GM18499 (cell line): ENCODE measurements around the gene NEK2.
"Not testable (repeated sequence)": the region's sequence is repeated elsewhere in the genome, so short reads cannot be mapped to it uniquely, and the experiment has no call there.

Experiments used
- ATAC-seq: cut with Tn5 transposase; IDR thresholded peaks from one replicate; pipeline ENCODE4 v1.9.1; 2021; ENCODE audit warnings: moderate number of reproducible peaks; ENCODE audit not compliant: insufficient read depth, unreplicated experiment

Gene NEK2

DNA sequence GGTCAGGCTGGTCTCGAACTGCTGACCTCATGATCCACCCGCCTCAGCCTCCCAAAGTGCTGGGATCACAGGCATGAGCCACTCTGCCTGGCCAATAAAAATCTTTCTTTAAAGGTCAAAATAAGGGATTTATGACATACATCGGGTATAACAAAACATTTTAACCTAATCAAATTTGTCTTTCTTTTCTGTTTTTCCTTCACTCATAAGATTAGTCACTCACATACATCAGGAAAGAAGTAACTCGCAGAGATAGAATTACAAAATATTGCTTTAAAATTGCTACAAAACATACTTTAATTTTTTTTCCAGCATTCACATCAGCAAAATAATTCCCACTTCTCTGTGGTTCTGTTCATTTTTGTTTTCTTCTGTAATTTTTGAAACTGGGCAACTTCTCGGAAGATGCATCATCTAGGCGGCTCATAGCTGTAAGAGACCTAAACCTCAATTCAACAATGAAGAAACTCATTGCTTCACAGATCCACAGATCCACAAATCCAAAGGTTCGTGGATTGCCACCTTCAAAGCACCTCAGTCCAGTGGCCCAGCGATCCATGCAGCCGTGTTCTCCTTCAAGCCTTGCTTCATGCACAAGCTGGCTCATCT lies 39.7 kb downstream of the NEK2 start:
- no peak for ATAC-seq

DNA sequence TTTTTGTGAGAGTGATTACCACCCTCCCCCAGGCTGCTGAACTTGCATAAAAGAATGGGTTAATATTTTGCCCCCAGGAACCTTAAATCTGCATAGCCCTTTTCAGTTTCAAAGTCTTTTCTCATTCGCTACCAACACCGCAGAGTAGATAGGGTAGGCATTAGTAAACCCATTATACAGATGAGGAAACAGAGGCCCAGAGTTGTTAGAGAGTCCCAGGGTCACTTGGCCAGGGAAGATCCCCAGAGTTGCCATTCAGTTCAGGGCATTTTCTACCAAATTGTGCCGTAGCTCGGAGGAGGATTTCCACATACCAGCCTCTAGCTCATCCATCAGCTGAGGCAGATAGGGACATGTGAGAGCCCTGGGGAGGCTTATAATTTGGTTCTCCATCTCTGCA lies 40.5 kb downstream of the NEK2 start:
- ATAC-seq = no peak

GRCh38 chr1:211634461-211634860 lies 41.0 kb downstream of the NEK2 start:
- no peak for ATAC-seq

- no peak for ATAC-seq
Measured at GRCh38 chr1:211633524-211633846, 41.9 kb downstream of the NEK2 start.

DNA sequence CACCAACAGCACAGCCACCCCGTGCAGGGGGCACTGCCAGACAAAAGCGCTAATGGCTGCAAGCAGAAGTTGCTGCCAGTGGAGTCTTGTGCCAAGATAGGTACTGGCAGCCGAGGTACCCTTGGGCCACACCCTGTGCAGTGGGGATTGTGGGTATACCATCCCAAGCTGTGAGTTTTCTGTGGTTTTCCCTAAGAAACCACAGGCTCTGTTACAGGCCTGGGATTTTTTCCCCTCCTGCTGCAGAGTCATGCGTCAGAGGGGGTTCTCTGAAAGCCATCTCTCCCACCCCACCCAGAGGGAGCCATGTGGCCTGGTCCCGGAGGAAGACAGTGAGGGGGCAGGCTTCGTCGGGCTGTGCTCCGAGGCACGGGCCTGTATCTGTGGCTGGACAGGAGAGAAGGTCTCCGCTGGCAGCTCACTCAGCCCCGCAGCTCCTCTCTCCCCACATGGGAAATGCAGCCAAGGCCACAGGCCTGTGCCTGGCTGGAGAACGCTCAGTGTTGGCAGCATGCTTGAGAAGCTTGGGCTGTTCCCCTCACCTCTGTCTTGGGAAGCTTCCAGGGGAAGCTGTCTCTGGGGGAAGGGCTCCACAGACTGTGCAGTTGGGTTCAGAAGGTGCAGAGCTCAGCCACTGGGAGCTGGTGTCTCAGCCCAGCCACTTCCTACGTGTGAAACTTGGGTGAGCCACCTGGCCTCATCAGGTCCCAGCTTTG lies 42.5 kb downstream of the NEK2 start:
- ATAC-seq = no peak

GRCh38 chr1:211632117-211632807 lies 43.2 kb downstream of the NEK2 start:
- ATAC-seq = no peak

DNA sequence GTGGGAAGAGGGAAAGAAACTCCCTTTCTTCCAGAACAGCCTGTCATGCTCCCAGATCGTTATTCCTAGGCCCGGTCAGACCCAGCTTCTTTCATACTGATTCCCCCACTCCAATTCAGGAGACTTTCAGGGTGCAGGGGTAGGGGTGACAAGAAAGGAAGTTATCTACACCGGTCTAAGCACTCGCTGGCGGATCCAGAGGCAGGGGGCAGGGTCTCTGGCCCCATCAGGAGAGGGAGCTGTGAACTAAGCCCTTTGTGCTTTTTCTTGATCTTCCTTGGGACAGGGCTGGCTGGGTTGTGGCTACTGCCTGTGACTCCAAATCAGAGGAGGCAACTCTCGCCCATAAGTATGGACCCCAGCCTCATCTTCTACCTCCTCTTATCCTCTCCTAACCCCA lies 44.3 kb downstream of the NEK2 start:
- no peak for ATAC-seq

- no peak for ATAC-seq
Measured at GRCh38 chr1:211630236-211631081, 45.0 kb downstream of the NEK2 start.

DNA sequence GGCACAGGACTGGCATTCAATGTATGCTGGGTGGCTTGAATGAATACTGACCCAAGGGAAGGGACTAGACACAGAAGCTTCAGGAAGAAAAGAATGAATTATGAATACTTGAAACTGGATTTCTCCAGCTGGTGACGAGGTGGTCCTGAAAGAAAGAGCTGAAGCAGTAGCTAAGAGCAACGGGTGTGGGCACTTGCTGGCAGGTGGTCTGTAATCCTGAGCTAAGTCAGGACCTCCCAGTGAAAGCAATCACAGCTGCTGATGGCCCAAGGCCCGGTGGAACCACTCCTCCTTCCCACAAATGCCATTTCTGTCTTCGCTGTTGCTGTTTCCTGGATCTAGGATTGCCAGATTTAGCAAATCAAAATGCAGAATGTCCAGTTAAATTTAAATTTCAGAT lies 47.0 kb downstream of the NEK2 start:
- ATAC-seq = no peak

- ATAC-seq = no peak
Measured at GRCh38 chr1:211627259-211627658, 48.2 kb downstream of the NEK2 start.

DNA sequence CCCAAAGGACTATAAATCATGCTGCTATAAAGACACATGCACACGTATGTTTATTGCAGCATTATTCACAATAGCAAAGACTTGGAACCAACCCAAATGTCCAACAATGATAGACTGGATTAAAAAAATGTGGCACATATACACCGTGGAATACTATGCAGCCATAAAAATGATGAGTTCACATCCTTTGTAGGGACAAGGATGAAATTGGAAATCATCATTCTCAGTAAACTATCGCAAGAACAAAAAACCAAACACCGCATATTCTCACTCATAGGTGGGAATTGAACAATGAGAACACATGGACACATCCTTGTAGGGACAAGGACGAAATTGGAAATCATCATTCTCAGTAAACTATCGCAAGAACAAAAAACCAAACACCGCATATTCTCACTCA lies 49.6 kb downstream of the NEK2 start:
- not testable (repeated sequence) for ATAC-seq

- ATAC-seq = no peak
Measured at GRCh38 chr1:211625040-211625439, 50.4 kb downstream of the NEK2 start.

DNA sequence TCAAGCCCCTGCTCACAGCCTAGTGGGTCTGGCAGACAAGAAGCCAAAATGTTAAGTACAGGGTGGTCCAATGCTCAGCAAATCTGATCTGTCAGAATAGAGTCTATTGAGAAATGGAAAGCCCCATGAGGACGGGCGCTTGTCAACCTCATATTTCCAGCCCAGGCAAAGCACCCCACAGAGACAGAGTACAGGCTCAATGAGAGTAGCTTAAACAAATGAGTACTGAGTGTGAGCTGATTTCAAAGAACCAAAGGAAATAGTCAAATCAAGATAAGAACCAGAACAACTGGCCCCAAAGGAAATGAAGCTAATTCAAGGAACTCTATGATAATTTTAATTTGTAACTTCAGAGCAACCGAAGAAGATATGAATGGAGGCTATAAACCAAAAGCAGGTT lies 51.9 kb downstream of the NEK2 start:
- ATAC-seq = no peak

- no peak for ATAC-seq
Measured at GRCh38 chr1:211621447-211622198, 53.8 kb downstream of the NEK2 start.

DNA sequence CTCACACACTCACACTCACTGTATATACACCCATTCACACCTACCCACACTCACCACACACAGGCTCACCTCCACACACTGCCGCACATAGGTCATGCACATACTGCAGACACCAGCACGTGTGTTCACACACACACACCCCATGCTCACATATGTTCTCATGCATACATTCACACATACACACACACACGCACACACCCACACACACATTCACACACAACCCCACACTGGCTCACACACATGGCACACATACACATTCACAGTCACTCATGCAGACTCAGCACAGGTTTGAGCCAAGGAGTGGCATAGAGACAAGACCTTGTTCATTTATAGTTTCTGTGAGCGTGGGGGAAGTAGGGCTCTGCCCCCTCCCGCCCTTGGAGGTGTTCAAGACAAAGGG lies 55.3 kb downstream of the NEK2 start:
- no peak for ATAC-seq

DNA sequence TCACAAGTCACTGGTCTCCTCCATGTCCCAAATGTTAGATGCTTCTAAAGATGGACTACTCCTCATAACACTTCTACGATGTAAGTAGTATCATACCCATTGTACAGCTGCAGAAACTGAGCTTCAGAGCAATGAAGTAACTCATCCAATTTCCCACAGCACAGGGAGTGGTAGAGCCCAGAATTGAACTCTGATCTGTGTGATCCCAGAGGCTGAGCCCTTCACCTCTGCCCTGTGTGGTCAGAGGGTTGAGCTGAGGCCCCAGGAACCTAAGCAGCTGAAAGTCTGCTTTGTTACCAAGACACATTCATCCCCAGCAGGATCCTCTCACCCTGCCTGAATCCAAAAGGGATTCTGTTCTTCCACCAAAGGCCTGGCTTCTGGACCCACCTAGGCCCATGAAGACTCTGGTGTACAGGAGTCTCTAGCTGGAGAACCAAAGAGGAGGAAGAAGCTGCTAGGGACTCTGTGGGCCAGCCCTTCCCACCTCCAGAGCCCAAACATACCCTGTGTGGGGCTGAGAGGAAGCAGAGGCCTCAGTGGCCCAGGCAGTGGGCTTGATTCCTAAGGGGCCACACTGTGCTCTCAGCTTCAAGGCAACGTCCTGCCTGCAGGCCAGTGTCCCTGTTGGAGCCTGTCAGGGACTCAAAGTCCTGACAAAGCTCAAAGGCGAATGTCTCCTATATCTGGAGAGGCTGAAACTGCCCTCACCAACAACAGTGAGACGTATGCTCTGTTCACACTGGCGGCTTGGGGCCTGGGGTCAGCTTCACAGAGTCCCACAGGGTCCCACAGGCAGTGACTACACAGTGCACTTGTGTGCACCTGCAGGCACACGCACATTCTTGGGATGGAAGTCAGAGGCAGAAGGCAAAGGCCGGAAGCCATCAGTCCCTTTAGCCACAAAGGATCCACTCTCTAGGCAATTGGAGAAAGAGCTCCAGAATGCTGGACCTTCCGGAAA lies 56.1 kb downstream of the NEK2 start:
- ATAC-seq = no peak

DNA sequence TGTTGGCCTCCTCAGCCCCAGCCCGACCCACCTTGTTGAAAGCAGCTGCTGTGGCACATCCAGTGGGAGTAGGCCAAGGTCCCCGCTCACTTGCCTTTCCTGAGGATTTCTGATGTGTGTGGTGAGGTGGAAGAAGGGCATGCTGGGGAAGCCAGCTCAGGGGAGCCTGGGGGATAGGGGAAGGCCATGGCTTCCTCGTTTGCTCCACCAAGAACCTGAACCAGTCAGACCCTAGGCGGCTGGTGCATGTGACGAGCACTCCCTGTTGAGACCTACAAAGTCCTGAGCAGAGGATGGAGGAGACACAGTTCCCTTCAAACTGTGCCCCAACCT lies 58.5 kb downstream of the NEK2 start:
- no peak for ATAC-seq

DNA sequence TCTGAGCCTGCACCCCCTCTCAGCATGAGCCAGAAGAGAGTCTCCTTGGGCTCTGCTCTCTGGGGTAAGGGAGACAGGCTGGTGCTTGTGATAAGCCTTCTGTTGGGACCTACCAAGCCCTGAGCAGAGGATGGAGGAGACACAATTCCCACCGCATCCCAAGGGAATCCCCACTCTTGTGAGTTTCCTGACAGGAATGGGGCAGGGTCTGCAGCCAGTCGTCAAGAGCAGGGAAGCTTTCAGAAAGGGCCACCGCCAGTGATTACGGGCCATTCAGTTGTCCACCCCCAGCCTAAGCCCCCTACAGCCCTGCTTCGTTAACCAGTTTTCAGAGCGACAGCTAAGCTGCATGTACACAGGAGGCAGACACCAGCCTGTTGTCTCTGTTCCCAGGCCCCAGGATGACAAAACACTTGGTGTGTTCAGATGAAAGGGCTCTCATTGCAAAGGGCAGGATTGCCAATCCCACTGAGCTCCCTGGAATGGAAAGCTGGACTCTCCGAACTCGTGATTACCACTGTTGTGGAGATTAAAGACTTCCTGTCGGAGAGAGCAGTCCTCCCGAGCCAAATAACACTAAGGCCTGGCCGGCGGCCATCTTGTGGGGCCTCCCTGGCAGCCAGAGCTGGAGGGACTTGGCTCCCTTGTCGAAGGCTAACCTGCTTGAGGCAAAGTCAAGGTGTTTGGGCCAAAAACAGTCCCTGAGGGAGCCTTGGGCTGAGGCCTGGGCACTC lies 59.0 kb downstream of the NEK2 start:
- ATAC-seq = no peak

DNA sequence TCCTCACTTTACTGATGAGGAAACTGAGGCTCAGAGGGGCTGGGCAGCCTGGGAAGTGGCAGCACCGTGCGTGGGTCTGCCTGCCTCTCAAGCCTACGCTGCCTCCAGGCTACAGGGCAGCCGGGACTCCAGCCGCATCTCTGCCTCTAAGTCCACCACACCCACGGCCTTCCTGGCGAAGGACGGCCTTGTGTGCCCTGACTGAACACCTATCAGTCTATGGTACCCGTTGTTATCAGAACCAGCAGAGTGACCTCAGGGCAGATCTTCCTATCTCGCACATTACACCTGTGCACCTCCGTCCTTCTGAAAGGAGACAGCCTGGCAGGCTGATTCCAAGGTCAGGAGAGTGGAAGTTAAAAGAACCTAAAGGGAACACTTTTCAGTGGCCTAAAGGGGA lies 60.8 kb downstream of the NEK2 start:
- ATAC-seq = no peak
